Duodenal mucosa (tissue), 2 donors: ENCODE results near the gene ZNF428.
A peak's percentile ranks its signal among the peaks of the same experiment; 100 is the strongest.

ENCODE experiments used
- H3K27ac ChIP-seq: one replicate; pipeline ENCODE4 v1.7.0; 2013; ENCODE audit warnings: low read depth, low read length
- H3K27me3 ChIP-seq, 2 donors: one replicate each; pipeline ENCODE4 v1.7.0; 2013; ENCODE audit warnings: low read length in 2 of 2, control low read depth in 1 of 2; ENCODE audit not compliant: insufficient read depth in 2 of 2, control insufficient read depth in 1 of 2
- H3K36me3 ChIP-seq, 2 donors: one replicate each; pipeline ENCODE4 v1.7.0; 2013; ENCODE audit warnings: low read length in 2 of 2, control low read depth in 1 of 2; ENCODE audit not compliant: insufficient read depth in 2 of 2, control insufficient read depth in 1 of 2
- H3K4me1 ChIP-seq, 2 donors: one replicate each; pipeline ENCODE4 v1.7.0; 2013; ENCODE audit warnings: low read length in 2 of 2, control low read depth in 1 of 2; ENCODE audit not compliant: insufficient read depth in 2 of 2, control insufficient read depth in 1 of 2
- H3K4me3 ChIP-seq, 2 donors: one replicate each; pipeline ENCODE4 v1.7.0; 2013; ENCODE audit warnings: low read length in 2 of 2, low read depth in 1 of 2
- H3K9ac ChIP-seq, 2 donors: one replicate each; pipeline ENCODE4 v1.7.0; 2013; ENCODE audit warnings: low read length in 2 of 2, low read depth in 1 of 2
- H3K9me3 ChIP-seq, 2 donors: one replicate each; pipeline ENCODE4 v1.7.0; 2013; ENCODE audit warnings: low read length in 2 of 2, control low read depth in 1 of 2; ENCODE audit not compliant: control insufficient read depth in 1 of 2

ZNF428 gene, protein sequence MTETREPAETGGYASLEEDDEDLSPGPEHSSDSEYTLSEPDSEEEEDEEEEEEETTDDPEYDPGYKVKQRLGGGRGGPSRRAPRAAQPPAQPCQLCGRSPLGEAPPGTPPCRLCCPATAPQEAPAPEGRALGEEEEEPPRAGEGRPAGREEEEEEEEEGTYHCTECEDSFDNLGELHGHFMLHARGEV

DNA sequence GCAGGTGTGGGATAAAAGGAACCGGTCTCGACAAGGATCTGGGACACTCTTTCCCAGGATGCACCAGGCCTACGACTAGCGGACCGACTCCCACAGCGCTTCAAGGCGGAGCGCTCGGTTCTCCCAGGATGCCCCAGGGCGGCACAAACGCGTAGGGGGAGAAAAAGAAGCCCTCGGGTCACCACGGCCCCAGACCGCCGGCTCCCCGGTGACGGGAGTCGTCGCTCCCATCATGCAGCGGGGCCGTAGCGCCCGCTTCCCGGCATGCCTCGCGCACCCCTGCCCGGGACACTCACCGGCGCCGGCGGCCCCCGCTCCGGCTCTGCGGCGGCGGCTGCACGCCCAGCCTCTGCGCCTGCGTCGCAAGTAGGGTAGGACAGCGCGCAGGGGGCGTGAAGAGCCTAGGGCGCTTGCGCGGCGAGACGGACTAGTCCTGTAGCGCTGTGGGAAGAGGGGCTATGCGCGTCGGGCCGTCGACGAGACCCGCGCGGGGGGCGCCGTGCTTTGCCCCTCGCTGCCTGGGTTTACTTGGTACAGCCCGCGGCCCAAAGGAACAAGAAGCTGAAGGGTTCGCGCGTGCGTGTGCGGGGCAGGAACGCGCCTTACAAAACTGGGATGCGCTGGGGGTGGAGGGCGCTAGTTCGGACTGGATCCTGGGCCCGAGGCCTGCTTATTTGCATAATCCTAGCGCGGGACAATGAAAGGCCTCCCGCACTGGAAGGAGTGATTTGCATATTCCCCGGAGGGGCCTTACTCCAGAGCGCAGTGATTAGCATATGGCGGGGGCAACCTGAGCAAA is at the start of gene ZNF428:
ZNF428 (minus strand) TSS at position 368 of the 799 bp plus-strand sequence. CDS start 5,325 bp downstream, outside the sequence.
- no peaks in the 10 kb centered on the region for H3K36me3 ChIP-seq
- peak within 1 kb of the TSS; percentile 77 to 91 for H3K9ac ChIP-seq
- H3K4me1 ChIP-seq = peaks cover 15 to 17% of the 10 kb centered on the region in 2 donors
- no peaks in the 10 kb centered on the region for H3K27me3 ChIP-seq
- H3K9me3 ChIP-seq = no peaks in the 10 kb centered on the region
- H3K4me3 ChIP-seq = peak within 1 kb of the TSS; percentile 83 to 94
- H3K27ac ChIP-seq = peak within 1 kb of the TSS; percentile 90

DNA sequence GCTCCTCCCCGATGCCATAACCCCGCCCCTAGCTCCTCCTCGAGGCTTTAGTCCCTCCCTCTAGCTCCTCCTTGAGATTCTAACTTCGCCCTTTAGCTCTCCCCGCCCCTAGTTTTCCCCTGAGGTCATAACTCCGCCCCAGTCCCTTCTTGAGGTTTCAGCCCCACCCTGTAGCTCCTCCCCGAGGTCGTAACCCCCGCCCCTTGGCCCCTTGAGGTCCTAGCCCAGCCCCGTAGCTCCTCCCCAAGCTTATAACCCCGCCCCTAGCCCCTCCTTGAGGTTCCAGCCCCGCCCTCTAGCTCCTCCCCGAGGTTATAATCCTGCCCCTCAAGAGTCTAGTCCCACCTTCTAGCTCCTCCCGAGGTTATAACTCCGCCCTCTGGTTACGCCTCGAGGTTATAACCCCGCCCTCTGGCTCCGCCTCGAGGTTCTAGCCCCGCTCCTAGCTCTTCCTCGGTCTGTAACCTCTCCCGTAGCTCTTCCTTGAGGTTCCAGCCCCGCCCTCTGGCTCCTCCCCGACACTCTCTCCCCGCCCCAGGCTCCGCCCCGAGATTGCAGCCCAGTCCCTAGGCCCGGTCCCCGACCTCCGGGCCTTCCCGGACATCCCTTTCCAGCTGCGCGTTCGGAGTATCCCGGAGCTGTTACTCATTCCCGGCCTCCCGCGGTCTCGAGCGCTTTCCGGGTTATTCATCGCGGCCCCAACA is 49.1 kb upstream of the ZNF428 start:
- Histone ChIP-seq H3K27ac (peak overlapping the region; percentile 79), H3K4me3 (peak overlapping the region; percentile 66 to 67), H3K36me3 (peaks cover 0 to 15% of the 10 kb centered on the region in 2 donors), H3K27me3 (no peaks in the 10 kb centered on the region), H3K4me1 (peaks cover 11 to 34% of the 10 kb centered on the region in 2 donors), H3K9me3 (no peaks in the 10 kb centered on the region), H3K9ac (peak overlapping the region; percentile 65 to 80)

DNA sequence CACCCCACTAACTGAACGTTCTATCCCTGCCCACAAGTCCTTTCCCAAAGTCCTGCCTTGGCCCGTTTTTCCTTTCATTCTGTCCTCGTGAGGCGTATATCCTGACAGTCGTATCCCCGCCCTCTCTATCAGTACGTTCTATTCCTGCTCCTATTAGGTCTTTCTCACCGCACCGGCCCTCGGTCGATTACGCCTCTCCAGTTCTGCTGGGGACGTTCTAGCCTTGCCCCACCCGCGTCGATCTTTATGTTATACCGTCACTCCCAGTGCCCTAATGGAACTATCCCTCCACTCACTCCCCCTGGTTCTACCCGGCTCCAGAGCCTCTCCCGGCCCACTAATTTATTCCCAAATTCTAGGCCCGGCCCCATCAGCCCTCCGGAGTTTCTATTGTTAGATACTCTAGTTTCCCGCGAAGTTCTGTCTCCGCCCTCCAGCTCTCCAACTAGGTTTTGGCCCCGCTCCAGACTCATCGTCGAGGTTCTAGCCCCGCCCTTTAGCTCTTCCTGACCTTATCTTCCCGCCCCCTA is 48.5 kb upstream of the ZNF428 start:
- Histone ChIP-seq H3K27ac (no peak overlapping the region), H3K4me1 (peaks cover 11 to 34% of the 10 kb centered on the region in 2 donors), H3K9ac (peak overlapping the region; percentile 69 to 73), H3K9me3 (no peaks in the 10 kb centered on the region), H3K27me3 (no peaks in the 10 kb centered on the region), H3K36me3 (peaks cover 0 to 15% of the 10 kb centered on the region in 2 donors), H3K4me3 (peak overlapping the region; percentile 68 to 69)

DNA sequence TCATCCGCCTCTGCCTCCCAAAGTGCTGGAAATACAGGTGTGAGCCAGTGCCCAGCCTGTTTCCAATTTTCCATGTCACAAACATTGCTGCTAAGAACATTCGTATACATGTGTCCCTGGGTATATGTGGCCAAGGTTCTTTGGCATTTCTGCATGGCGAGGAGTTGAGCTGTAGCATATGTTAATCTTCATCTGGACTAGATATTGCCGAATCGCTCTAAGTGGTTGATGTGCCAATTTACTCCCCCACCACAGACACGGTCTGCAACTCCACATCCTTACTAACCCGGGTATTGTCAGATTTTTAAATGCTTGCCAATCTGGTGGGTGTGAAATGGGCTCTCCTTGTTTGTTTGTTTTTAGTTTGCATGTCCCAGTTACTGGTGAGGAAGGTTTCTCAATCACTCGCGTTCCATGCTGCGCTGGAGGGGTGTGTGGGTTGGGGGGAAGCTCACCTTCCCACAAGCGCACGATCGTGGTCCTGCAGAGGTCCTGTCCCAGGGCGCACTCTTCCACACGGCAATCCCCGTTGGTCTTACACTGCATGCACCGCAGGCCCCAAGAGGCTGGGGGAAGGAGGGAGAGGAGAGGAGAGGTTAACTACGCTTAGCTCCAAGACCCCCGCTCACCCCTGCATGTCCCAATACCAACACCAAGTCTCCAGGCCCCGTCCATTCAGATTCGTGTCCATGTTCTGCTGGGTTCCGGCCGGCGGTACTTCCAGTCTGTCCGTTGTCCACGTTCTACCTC is 47.9 kb upstream of the ZNF428 start:
- Histone ChIP-seq H3K4me1 (peaks cover 10 to 34% of the 10 kb centered on the region in 2 donors), H3K27me3 (no peaks in the 10 kb centered on the region), H3K27ac (no peak overlapping the region), H3K36me3 (peaks cover 0 to 15% of the 10 kb centered on the region in 2 donors), H3K9me3 (no peaks in the 10 kb centered on the region), H3K9ac (peak overlapping the region; percentile 69 to 73), H3K4me3 (peak overlapping the region; percentile 68 to 69)

DNA sequence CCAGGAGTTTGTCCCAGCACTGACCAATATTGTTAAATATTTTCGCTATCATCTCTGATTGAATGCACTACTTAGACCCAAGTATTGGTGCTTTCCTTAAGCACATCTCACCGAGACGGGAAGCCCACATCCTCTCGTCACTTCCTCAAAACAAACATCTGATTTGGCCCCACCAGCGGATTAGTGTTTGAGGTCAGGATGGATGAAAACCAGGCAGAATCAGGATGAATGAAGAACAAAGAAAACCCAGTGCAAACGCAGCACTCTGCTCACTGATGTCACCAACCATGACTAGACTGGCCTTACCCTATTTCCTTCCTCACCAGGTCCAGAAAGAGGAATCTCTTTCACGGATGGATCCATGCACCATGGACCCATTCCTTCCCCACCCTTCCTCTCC is 44.6 kb upstream of the ZNF428 start:
- Histone ChIP-seq H3K9me3 (no peaks in the 10 kb centered on the region), H3K27ac (no peak overlapping the region), H3K9ac (no peak overlapping the region), H3K36me3 (peaks cover 0 to 19% of the 10 kb centered on the region in 2 donors), H3K4me3 (no peak overlapping the region), H3K27me3 (no peaks in the 10 kb centered on the region), H3K4me1 (peaks cover 6 to 17% of the 10 kb centered on the region in 2 donors)

DNA sequence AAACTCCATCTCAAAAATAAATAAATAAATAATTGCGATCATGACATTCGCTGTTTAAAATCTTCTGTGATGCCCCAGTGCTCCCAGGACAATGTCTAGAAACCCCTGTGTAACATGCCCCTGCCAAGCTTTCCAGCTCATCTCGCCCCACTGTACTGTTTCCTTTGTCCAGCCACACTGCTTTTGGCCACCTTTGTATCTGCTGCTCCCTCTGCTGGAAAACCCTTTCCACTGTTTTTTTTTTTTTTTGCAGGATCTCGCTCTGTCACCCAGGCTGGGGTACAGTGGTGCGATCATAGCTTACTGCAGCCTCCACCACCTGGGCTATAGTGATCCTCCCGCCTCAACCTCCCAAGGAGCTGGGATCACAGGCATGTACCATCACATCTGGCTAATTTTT is 43.1 kb upstream of the ZNF428 start:
- Histone ChIP-seq H3K9ac (no peak overlapping the region), H3K4me1 (peaks cover under 1 to 13% of the 10 kb centered on the region in 2 donors), H3K36me3 (peaks cover 0 to 23% of the 10 kb centered on the region in 2 donors), H3K9me3 (no peaks in the 10 kb centered on the region), H3K27ac (no peak overlapping the region), H3K27me3 (no peaks in the 10 kb centered on the region), H3K4me3 (no peak overlapping the region)

DNA sequence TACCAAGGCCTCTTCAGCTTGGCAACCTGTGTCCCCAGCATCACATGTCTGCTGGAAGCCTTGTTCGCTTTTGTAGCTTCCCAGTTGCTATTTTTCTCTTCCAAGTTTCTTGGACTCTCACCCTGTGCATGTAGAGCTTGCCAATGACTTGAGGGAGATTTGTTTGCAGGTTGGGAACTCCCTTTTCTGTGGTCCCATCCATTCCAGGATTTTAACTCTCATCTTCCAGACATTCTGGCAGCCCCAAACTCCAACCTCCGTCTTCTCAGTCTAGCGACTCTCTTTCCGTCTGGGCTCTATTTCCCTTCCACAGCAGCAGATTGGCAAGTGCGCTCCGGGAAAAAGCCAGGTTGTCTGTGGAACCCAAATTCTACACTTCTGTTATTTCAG is 41.5 kb upstream of the ZNF428 start:
- no peak overlapping the region for H3K9ac ChIP-seq
- no peaks in the 10 kb centered on the region for H3K9me3 ChIP-seq
- no peaks in the 10 kb centered on the region for H3K27me3 ChIP-seq
- H3K27ac ChIP-seq = no peak overlapping the region
- peaks cover 0 to 8% of the 10 kb centered on the region in 2 donors for H3K4me1 ChIP-seq
- peaks cover 5 to 23% of the 10 kb centered on the region in 2 donors for H3K36me3 ChIP-seq
- no peak overlapping the region for H3K4me3 ChIP-seq

DNA sequence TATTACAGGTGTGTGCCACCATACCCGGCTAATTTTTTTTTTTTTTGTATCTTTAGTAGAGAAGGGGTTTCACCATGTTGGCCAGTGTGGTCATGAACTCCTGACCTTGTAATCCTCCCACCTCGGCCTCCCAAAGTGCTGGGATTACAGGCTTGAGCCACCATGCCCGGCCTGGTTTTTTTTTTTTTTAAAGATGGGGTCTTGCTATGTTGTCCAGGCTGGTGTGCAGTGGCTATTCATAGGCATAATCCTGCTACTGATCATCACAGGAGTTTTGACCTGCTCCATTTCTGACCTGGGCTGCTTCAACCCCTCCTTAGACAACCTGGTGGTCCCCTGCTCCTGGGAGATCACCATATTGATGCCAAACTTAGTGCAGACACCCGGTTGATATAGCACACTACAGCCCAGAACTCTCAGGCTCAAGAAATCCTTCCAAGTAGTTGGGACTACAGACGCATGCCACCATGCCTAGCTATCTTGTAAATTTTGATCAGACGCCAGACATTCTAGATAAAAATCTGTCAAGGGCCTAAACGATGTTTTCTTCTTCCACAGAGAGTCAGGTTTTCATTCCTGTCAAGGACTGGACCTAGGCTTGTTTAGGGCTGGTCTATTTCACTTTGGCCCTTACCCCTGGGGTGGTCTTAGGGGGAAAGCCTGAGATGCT is 41.0 kb upstream of the ZNF428 start:
- Histone ChIP-seq H3K4me1 (peaks cover 0 to 8% of the 10 kb centered on the region in 2 donors), H3K9me3 (no peaks in the 10 kb centered on the region), H3K4me3 (no peak overlapping the region), H3K27ac (no peak overlapping the region), H3K36me3 (peaks cover 9 to 27% of the 10 kb centered on the region in 2 donors), H3K27me3 (no peaks in the 10 kb centered on the region), H3K9ac (no peak overlapping the region)

DNA sequence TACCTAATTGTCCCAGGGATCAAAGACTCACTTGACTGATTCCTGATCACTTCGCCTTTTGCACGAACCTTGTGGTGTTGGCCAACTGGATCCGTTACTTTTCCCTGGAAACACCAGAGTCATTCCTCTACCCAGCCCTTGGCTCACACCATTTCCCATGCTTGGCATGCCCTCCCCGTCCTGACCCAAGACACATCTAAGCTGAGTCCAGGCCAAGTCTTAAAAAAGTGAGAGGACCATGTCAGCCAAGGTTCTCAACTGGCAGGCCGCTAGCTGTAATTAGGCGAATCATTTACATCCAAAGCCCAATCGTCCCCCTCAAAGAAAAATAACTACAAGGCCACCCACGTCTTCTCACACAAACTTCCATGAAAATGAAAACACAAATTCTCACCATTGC is 39.1 kb upstream of the ZNF428 start:
- Histone ChIP-seq H3K36me3 (peaks cover 9 to 30% of the 10 kb centered on the region in 2 donors), H3K27ac (no peak overlapping the region), H3K9ac (no peak overlapping the region), H3K4me1 (no peaks in the 10 kb centered on the region), H3K9me3 (no peaks in the 10 kb centered on the region), H3K4me3 (no peak overlapping the region), H3K27me3 (no peaks in the 10 kb centered on the region)
